H1 (cell line): ENCODE data around the gene IFNL4. TPM values are rescaled to one million over a fixed set of nuclear protein-coding genes. Genes with fewer than 3 reads are reported as not detected.

ENCODE experiments used
- CTCF ChIA-PET: fragments of 300-600 bp; sonication (Branson Sonifier 250); formaldehyde crosslinking; loops from one replicate; lab custom pipeline; 2021; ENCODE audit not compliant: partially characterized antibody; lab: Charles Lee
- POLR2A ChIA-PET: fragments of 300-600 bp; sonication (Branson Sonifier 250); formaldehyde crosslinking; loops from one replicate; lab custom pipeline; 2021; ENCODE audit warnings: inconsistent platforms; ENCODE audit not compliant: partially characterized antibody; lab: Charles Lee
- DNase-seq, 2 experiments: peaks; one replicate each; pipeline versions ENCODE4 v3.0.0 to v3.0.0-alpha.2; 2010 to 2022; ENCODE audit warnings: low spot score in 2 of 2, low read depth in 1 of 2, mixed read lengths in 1 of 2
- FAIRE-seq: peaks from 2 replicates; lab custom pipeline; 2011; peaks lifted over from hg19 to GRCh38; lab: Jason Lieb, UNC
- H2AFZ ChIP-seq: 2 replicates; pipeline ENCODE4 v1.8.1; 2012; ENCODE audit warnings: low read length, inconsistent platforms
- H2AK5ac ChIP-seq: 2 replicates; pipeline ENCODE4 v1.6.1; 2013; ENCODE audit warnings: low read depth, low read length
- H2BK120ac ChIP-seq: replicated peaks from 2 replicates; pipeline ENCODE3; 2013; ENCODE audit warnings: low read depth, low read length, inconsistent platforms
- H2BK12ac ChIP-seq: 2 replicates; pipeline ENCODE4 v1.6.1; 2013; ENCODE audit warnings: low read depth, low read length
- H2BK15ac ChIP-seq: 2 replicates; pipeline ENCODE4 v1.6.1; 2013; ENCODE audit warnings: low read length
- H2BK20ac ChIP-seq: 2 replicates; pipeline ENCODE4 v1.6.1; 2013; ENCODE audit warnings: low read length
- H2BK5ac ChIP-seq: 2 replicates; pipeline ENCODE4 v1.6.1; 2013; ENCODE audit warnings: low read depth, low read length
- H3K14ac ChIP-seq: 2 replicates; pipeline ENCODE4 v1.6.1; 2013; ENCODE audit warnings: inconsistent platforms; ENCODE audit not compliant: insufficient read length
- H3K18ac ChIP-seq: 2 replicates; pipeline ENCODE4 v1.6.1; 2013; ENCODE audit warnings: low read length; ENCODE audit errors: extremely low read depth
- H3K23ac ChIP-seq: 2 replicates; pipeline ENCODE4 v1.6.1; 2013; ENCODE audit warnings: inconsistent platforms; ENCODE audit not compliant: insufficient read length
- H3K23me2 ChIP-seq: 2 replicates; pipeline ENCODE4 v1.6.1; 2013; ENCODE audit warnings: low read depth, low read length
- H3K27ac ChIP-seq: 2 replicates; pipeline ENCODE4 v1.6.1; 2011; ENCODE audit warnings: low read depth, low read length, inconsistent platforms
- H3K27me3 ChIP-seq, 4 experiments: replicated peaks in 1 of 4; 1 replicate in 1 of 4; 2 replicates in 3 of 4; pipeline versions ENCODE4 v1.6.1 to v1.8.1; 2011 to 2013; ENCODE audit warnings: low read length in 3 of 4, mild to moderate bottlenecking in 3 of 4, inconsistent platforms in 2 of 4, mixed read lengths in 2 of 4, moderate library complexity in 1 of 4; ENCODE audit not compliant: control insufficient read depth in 3 of 4, insufficient read depth in 3 of 4; ENCODE audit errors: extremely low read depth in 1 of 4
- H3K36me3 ChIP-seq, 4 experiments: 2 replicates each; pipeline versions ENCODE4 v1.6.1 to v1.8.1; 2011 to 2013; ENCODE audit warnings: mild to moderate bottlenecking in 4 of 4, low read length in 3 of 4, moderate library complexity in 2 of 4, control low read depth in 1 of 4, inconsistent platforms in 1 of 4; ENCODE audit not compliant: insufficient read depth in 4 of 4, control insufficient read depth in 2 of 4
- H3K4ac ChIP-seq: replicated peaks from 2 replicates; pipeline ENCODE3; 2013; ENCODE audit warnings: low read length, low read depth, mixed read lengths, inconsistent platforms; ENCODE audit not compliant: insufficient read length
- H3K4me1 ChIP-seq, 4 experiments: replicated peaks in 1 of 4; 1 replicate in 1 of 4; 2 replicates in 3 of 4; pipeline versions ENCODE4 v1.6.1 to v1.8.1; 2011 to 2013; ENCODE audit warnings: low read length in 3 of 4, inconsistent platforms in 2 of 4, mixed read lengths in 1 of 4; ENCODE audit not compliant: insufficient read depth in 4 of 4, control insufficient read depth in 3 of 4
- H3K4me2 ChIP-seq, 2 experiments: 2 replicates each; pipeline versions ENCODE4 v1.6.1 to v1.8.1; 2011 to 2013; ENCODE audit warnings: low read depth in 2 of 2, low read length in 2 of 2, control low read depth in 1 of 2, inconsistent platforms in 1 of 2, mild to moderate bottlenecking in 1 of 2; ENCODE audit not compliant: insufficient read depth in 1 of 2
- H3K4me3 ChIP-seq, 4 experiments: fragments of 200-600, 300-600 bp in 1 of 4; sonication (generic), shearing (Covaris generic), sonication (Bioruptor Twin) in 1 of 4; 2 replicates each; pipeline versions ENCODE4 v1.5.1 to v1.8.1; 2011 to 2016; ENCODE audit warnings: low read length in 4 of 4, low read depth in 3 of 4, control low read depth in 2 of 4, inconsistent platforms in 2 of 4, mild to moderate bottlenecking in 2 of 4, mixed read lengths in 1 of 4, moderate library complexity in 1 of 4; ENCODE audit not compliant: insufficient read depth in 2 of 4; ENCODE audit errors: extremely low read depth in 1 of 4
- H3K56ac ChIP-seq: replicated peaks from 2 replicates; pipeline ENCODE3; 2013; ENCODE audit warnings: low read depth, mild to moderate bottlenecking, mixed read lengths, low read length, inconsistent platforms; ENCODE audit not compliant: insufficient read length
- H3K79me1 ChIP-seq: 2 replicates; pipeline ENCODE4 v1.6.1; 2013; ENCODE audit warnings: low read depth, low read length, control low read depth
- H3K79me2 ChIP-seq, 2 experiments: 2 replicates each; pipeline versions ENCODE4 v1.6.1 to v1.8.1; 2012 to 2013; ENCODE audit warnings: low read length in 2 of 2, mild to moderate bottlenecking in 2 of 2, inconsistent platforms in 1 of 2; ENCODE audit not compliant: insufficient read depth in 2 of 2, control insufficient read depth in 1 of 2
- H3K9ac ChIP-seq, 4 experiments: replicated peaks in 1 of 4; 1 replicate in 1 of 4; 2 replicates in 3 of 4; pipeline versions ENCODE4 v1.6.1 to v1.8.1; 2011 to 2013; ENCODE audit warnings: low read depth in 3 of 4, low read length in 3 of 4, control low read depth in 2 of 4, mild to moderate bottlenecking in 2 of 4, moderate library complexity in 2 of 4, inconsistent platforms in 1 of 4; ENCODE audit errors: extremely low read depth in 1 of 4
- H3K9me3 ChIP-seq, 2 experiments: 2 replicates each; pipeline versions ENCODE4 v1.6.1 to v1.8.1; 2012 to 2013; ENCODE audit warnings: mild to moderate bottlenecking in 2 of 2, moderate library complexity in 2 of 2, control low read depth in 1 of 2, inconsistent platforms in 1 of 2, low read depth in 1 of 2, low read length in 1 of 2, mixed read lengths in 1 of 2; ENCODE audit not compliant: insufficient read depth in 2 of 2
- H4K20me1 ChIP-seq, 2 experiments: replicated peaks in 1 of 2; 2 replicates each; pipeline versions ENCODE3 to v1.8.1; 2011 to 2013; ENCODE audit warnings: inconsistent platforms in 2 of 2, low read length in 2 of 2, mild to moderate bottlenecking in 1 of 2; ENCODE audit not compliant: insufficient read depth in 2 of 2, control insufficient read depth in 1 of 2
- H4K5ac ChIP-seq: 2 replicates; pipeline ENCODE4 v1.6.1; 2013; ENCODE audit warnings: low read length, low read depth, mixed read lengths, inconsistent platforms; ENCODE audit not compliant: insufficient read length
- H4K8ac ChIP-seq: 2 replicates; pipeline ENCODE4 v1.8.0; 2013; ENCODE audit warnings: mild to moderate bottlenecking, moderate library complexity, low read length, inconsistent platforms; ENCODE audit not compliant: insufficient read depth; ENCODE audit errors: extremely low read depth
- H4K91ac ChIP-seq: replicated peaks from 2 replicates; pipeline ENCODE3; 2013; ENCODE audit warnings: low read length, mixed read lengths, inconsistent platforms; ENCODE audit not compliant: insufficient read length
- ASH2L ChIP-seq: fragments of 200-600, 300-600 bp; sonication (generic); IDR thresholded peaks from one replicate; pipeline ENCODE4 v1.7.1; 2017; ENCODE audit warnings: low read length
- CEBPB ChIP-seq: IDR thresholded peaks from 2 replicates; pipeline ENCODE4 v1.6.1; 2012; ENCODE audit warnings: low read depth, low read length
- EGR1 ChIP-seq: IDR thresholded peaks from 2 replicates; pipeline ENCODE4 v1.6.1; 2011; ENCODE audit warnings: low read depth, low read length, borderline replicate concordance
- MAFK ChIP-seq: IDR thresholded peaks from 2 replicates; pipeline ENCODE4 v1.6.1; 2012; ENCODE audit warnings: low read depth, mild to moderate bottlenecking, improper control_type of control experiment, low read length
- RNF2 ChIP-seq: fragments of 200-900, 300-1000 bp; sonication (generic); IDR thresholded peaks from 2 replicates; pipeline ENCODE4 v1.7.1; 2016; ENCODE audit warnings: borderline replicate concordance, low read depth, mild to moderate bottlenecking, antibody characterized with exemption, low read length; ENCODE audit not compliant: poor library complexity, severe bottlenecking; ENCODE audit errors: missing control alignments
- YY1 ChIP-seq: IDR thresholded peaks from 2 replicates; pipeline ENCODE4 v1.6.1; 2011; ENCODE audit warnings: low read depth, mild to moderate bottlenecking, low read length
- WGBS, 2 experiments: shearing (Covaris generic) in 1 of 2; methylation state at CpG; one replicate each; pipeline versions ENCODE4 v1.1.6 to v1.1.7; 2013 to 2015; ENCODE audit warnings: low lambda C conversion rate in 2 of 2, mixed read lengths in 2 of 2, inconsistent platforms in 1 of 2, low coverage in 1 of 2, missing lambda C conversion rate in 1 of 2; ENCODE audit not compliant: insufficient replicate concordance in 2 of 2, insufficient coverage in 1 of 2, insufficient read length in 1 of 2; ENCODE audit errors: extremely low coverage in 1 of 2, missing lambda C conversion rate in 1 of 2; 5-methylcytosine and 5-hydroxymethylcytosine counted together
- polyA plus RNA-seq, 7 experiments: library from polyadenylated mRNA; depleted of rRNA in 3 of 7; stranded (reverse) in 5 of 7; unstranded in 2 of 7; fragments of >200 nt in 5 of 7; fragments of 200-250 nt in 2 of 7; gene quantifications; 1 replicate in 5 of 7; 2 replicates in 1 of 7; 4 replicates in 1 of 7; pipeline versions ENCODE4 v1.2.1 to v1.2.3, GENCODE V29; 2011 to 2013; ENCODE audit warnings: missing spikeins in 2 of 7, mixed read lengths in 2 of 7
- total RNA-seq: library from RNA; stranded (reverse); fragmentation: NEBNext Ultra II Directional; extraction: Animal tissue kit (Norgen Biotek cat#: 25700); gene quantifications from 2 replicates; pipeline ENCODE4 v1.2.1, GENCODE V29; 2021

IFNL4 gene
- total and polyA plus RNA-seq, 2 of the 8 experiments (the other 6 are each of a cell fraction or from before 2014, with no cell fraction given), result not detected

DNA sequence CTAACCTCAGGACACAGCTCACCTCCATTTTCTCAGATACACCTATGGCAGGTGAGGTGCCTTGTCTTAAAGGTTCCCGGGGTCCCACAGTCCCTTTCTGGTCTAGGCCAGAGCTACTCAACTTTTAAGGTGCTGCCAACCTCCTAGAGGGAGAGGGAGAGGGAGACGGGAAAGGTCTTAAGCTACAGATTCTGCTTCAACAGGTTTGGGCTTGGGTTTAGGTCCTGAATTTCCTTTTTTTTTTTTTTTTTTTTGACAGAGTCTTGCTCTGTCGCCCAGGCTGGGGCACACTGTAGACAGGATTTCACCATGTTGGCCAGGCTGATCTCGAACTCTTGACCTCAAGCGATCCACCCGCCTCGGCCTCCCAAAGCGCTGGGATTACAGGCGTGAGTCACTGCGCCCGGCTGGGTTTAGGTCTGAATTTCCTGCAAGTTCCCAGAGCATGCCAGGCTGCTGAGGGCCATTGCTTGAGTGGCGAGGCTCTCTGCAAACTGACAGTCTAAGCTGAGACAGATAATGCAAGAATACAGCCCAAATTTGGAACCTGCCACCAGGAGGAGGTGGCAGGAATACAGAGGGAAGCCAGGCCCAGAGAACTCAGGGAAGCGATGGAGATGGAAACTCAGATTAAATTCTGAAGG is 36.8 kb downstream of the IFNL4 start:
- Histone ChIP-seq H3K56ac (no peak overlapping the region), H3K4me3 (no peak overlapping the region), H3K18ac (no peak overlapping the region), H4K8ac (no peak overlapping the region), H2AFZ (no peak overlapping the region), H4K91ac (no peak overlapping the region), H3K23me2 (no peaks in the 10 kb centered on the region), H4K5ac (no peak overlapping the region), H2BK12ac (no peak overlapping the region), H3K9me3 (peaks cover 0 to 3% of the 10 kb centered on the region in 2 experiments; a peak in 1 of 4 replicates), H3K79me2 (no peaks in the 10 kb centered on the region), H3K79me1 (no peaks in the 10 kb centered on the region), H2BK120ac (no peak overlapping the region), H3K27me3 (peaks cover 0 to 2% (median 0%) of the 10 kb centered on the region in 4 experiments; a peak in 1 of 7 replicates), H3K4me1 (0 out of 7 replicates have a peak, but pooled peaks cover 0 to 3% (median 0%) of the 10 kb centered on the region in 4 experiments), H3K27ac (no peak overlapping the region), H2BK15ac (no peak overlapping the region), H3K23ac (no peak overlapping the region), H3K36me3 (no peaks in the 10 kb centered on the region), H3K4me2 (no peak overlapping the region), H2BK5ac (no peak overlapping the region), H3K4ac (no peak overlapping the region), H3K14ac (no peak overlapping the region), H3K9ac (no peak overlapping the region), H4K20me1 (no peaks in the 10 kb centered on the region), H2AK5ac (no peak overlapping the region), H2BK20ac (no peak overlapping the region)
- POLR2A ChIA-PET, result interaction anchor here (1.0 to 1.1 kb wide), 2 partner anchors 83 to 92 kb away, joined by 3 read pairs; no protein-coding TSS in a partner anchor
- FAIRE-seq (no peak), DNase-seq (no peak)
- 80% methylated on average over 13 of the region's 13 CpGs; no CpG with 5 or more reads in 1 of the 2 experiments for WGBS, 2 experiments
- TF ChIP-seq CEBPB (no peak), RNF2 (no peak), MAFK (no peak), YY1 (no peak), ASH2L (no peak), EGR1 (no peak)
- CTCF ChIA-PET, result interaction anchor here (0.5 to 6.1 kb wide), 20 partner anchors 8 to 348 kb away, joined by 3 to 85 read pairs (median 5); partner anchors contain the start of genes GMFG, NCCRP1 and SYCN
